Stimulated activated naive B cell treated with anti-CD40 and anti-IgM and Interleukin-4, amounts not matched to agents 10 μg/mL and 1 μg/mL and 100 μg/mL, for 72 hours (primary cell): ENCODE data around the gene TTC21A.
A peak's percentile ranks its signal among the peaks of the same experiment; 100 is the strongest.

Source experiments
- ATAC-seq, 2 donors: fragments of 150-1000 bp; cut with Tn5 transposase; replicated peaks; 2 replicates each; pipeline ENCODE4 v1.10.0; 2021; ENCODE audit warnings: moderate library complexity in 1 of 2
- DNase-seq: peaks from one replicate; pipeline ENCODE4 v3.0.0; 2021
- H3K27ac Mint-ChIP-seq: one replicate; pipeline ENCODE4 v1.8.0; 2022; ENCODE audit warnings: mild to moderate bottlenecking, mixed read lengths
- H3K27me3 Mint-ChIP-seq, 2 donors: one replicate each; pipeline ENCODE4 v1.8.0; 2022; ENCODE audit warnings: mixed read lengths in 2 of 2
- H3K36me3 Mint-ChIP-seq, 2 donors: one replicate each; pipeline ENCODE4 v1.8.0; 2022; ENCODE audit warnings: mixed read lengths in 2 of 2, mild to moderate bottlenecking in 1 of 2
- H3K4me1 Mint-ChIP-seq, 2 donors: one replicate each; pipeline ENCODE4 v1.8.0; 2022; ENCODE audit warnings: mixed read lengths in 2 of 2, mild to moderate bottlenecking in 1 of 2
- H3K4me3 Mint-ChIP-seq, 2 donors: one replicate each; pipeline ENCODE4 v1.8.0; 2022; ENCODE audit warnings: mild to moderate bottlenecking in 2 of 2, mixed read lengths in 2 of 2, moderate library complexity in 1 of 2
- H3K9me3 Mint-ChIP-seq, 2 donors: one replicate each; pipeline ENCODE4 v1.8.0; 2022; ENCODE audit warnings: mixed read lengths in 2 of 2, mild to moderate bottlenecking in 1 of 2

The TTC21A gene

GRCh38 chr3:39150148-39150802 lies 42.8 kb downstream of the TTC21A start:
- Mint-ChIP-seq H3K27ac (peak overlapping the region; percentile 98), H3K4me1 (peaks cover 69 to 78% of the 10 kb centered on the region in 2 donors), H3K27me3 (no peaks in the 10 kb centered on the region), H3K9me3 (no peaks in the 10 kb centered on the region), H3K36me3 (peaks cover 39 to 64% of the 10 kb centered on the region in 2 donors), H3K4me3 (peak overlapping the region; percentile 96 to 97)
- no peak for ATAC-seq
- no peak for DNase-seq

- peaks cover 67 to 74% of the 10 kb centered on the region in 2 donors for H3K4me1 Mint-ChIP-seq
- no peak for ATAC-seq
- H3K27me3 Mint-ChIP-seq = no peaks in the 10 kb centered on the region
- H3K27ac Mint-ChIP-seq = peak overlapping the region; percentile 98
- H3K4me3 Mint-ChIP-seq = peak overlapping the region; percentile 96 to 97
- no peak for DNase-seq
- peaks cover 36 to 60% of the 10 kb centered on the region in 2 donors for H3K36me3 Mint-ChIP-seq
- H3K9me3 Mint-ChIP-seq = no peaks in the 10 kb centered on the region
Observed at GRCh38 chr3:39150803-39151631, 43.5 kb downstream of the TTC21A start.

GRCh38 chr3:39153977-39154279 lies 46.4 kb downstream of the TTC21A start:
- Mint-ChIP-seq H3K36me3 (peaks cover 19 to 31% of the 10 kb centered on the region in 2 donors), H3K27ac (peak overlapping the region; percentile 96), H3K4me1 (peaks cover 38 to 45% of the 10 kb centered on the region in 2 donors)

GRCh38 chr3:39154280-39155021 lies 47.0 kb downstream of the TTC21A start:
- H3K4me3 Mint-ChIP-seq = peak overlapping the region; percentile 78 to 96

More at GRCh38 chr3:39153977-39154279, 46.4 kb downstream of the TTC21A start:
- Mint-ChIP-seq H3K9me3 (no peaks in the 10 kb centered on the region), H3K4me3 (peak overlapping the region; percentile 78 to 96), H3K27me3 (no peaks in the 10 kb centered on the region)
- no peak for ATAC-seq
- DNase-seq = no peak

GRCh38 chr3:39156421-39156820 lies 48.9 kb downstream of the TTC21A start:
- no peak overlapping the region for H3K4me3 Mint-ChIP-seq
- peaks cover 13 to 20% of the 10 kb centered on the region in 2 donors for H3K4me1 Mint-ChIP-seq
- H3K9me3 Mint-ChIP-seq = no peaks in the 10 kb centered on the region
- ATAC-seq (no peak), DNase-seq (no peak)
- H3K36me3 Mint-ChIP-seq = peaks cover 12 to 14% of the 10 kb centered on the region in 2 donors
- no peaks in the 10 kb centered on the region for H3K27me3 Mint-ChIP-seq
- no peak overlapping the region for H3K27ac Mint-ChIP-seq

More at GRCh38 chr3:39154280-39155021, 47.0 kb downstream of the TTC21A start:
- peak overlapping the region; percentile 96 for H3K27ac Mint-ChIP-seq
- peaks cover 16 to 30% of the 10 kb centered on the region in 2 donors for H3K36me3 Mint-ChIP-seq
- no peaks in the 10 kb centered on the region for H3K27me3 Mint-ChIP-seq
- H3K9me3 Mint-ChIP-seq = no peaks in the 10 kb centered on the region
- no peak for ATAC-seq
- peaks cover 33 to 40% of the 10 kb centered on the region in 2 donors for H3K4me1 Mint-ChIP-seq
- no peak for DNase-seq

- Mint-ChIP-seq H3K4me1 (peaks cover 7 to 11% of the 10 kb centered on the region in 2 donors), H3K9me3 (no peaks in the 10 kb centered on the region), H3K4me3 (no peak overlapping the region), H3K36me3 (peaks cover 4 to 8% of the 10 kb centered on the region in 2 donors), H3K27me3 (no peaks in the 10 kb centered on the region), H3K27ac (no peak overlapping the region)
- ATAC-seq (no peak), DNase-seq (no peak)
Observed at GRCh38 chr3:39157359-39157758, 49.9 kb downstream of the TTC21A start.

- Mint-ChIP-seq H3K9me3 (peaks cover 0 to under 1% of the 10 kb centered on the region in 2 donors), H3K4me3 (no peak overlapping the region), H3K27ac (no peak overlapping the region), H3K4me1 (peaks cover 4 to 7% of the 10 kb centered on the region in 2 donors), H3K27me3 (no peaks in the 10 kb centered on the region), H3K36me3 (peaks cover under 1 to 4% of the 10 kb centered on the region in 2 donors)
- ATAC-seq (no peak), DNase-seq (no peak)
Observed at GRCh38 chr3:39158148-39158715, 50.8 kb downstream of the TTC21A start.

- DNase-seq = no peak
- no peak overlapping the region for H3K4me3 Mint-ChIP-seq
- peaks cover 0 to 2% of the 10 kb centered on the region in 2 donors for H3K4me1 Mint-ChIP-seq
- no peak for ATAC-seq
- peaks cover 0 to 3% of the 10 kb centered on the region in 2 donors for H3K36me3 Mint-ChIP-seq
- no peak overlapping the region for H3K27ac Mint-ChIP-seq
- peaks cover 0 to 2% of the 10 kb centered on the region in 2 donors for H3K9me3 Mint-ChIP-seq
- H3K27me3 Mint-ChIP-seq = no peaks in the 10 kb centered on the region
Observed at GRCh38 chr3:39164414-39164813, 56.9 kb downstream of the TTC21A start.

GRCh38 chr3:39165518-39165917 lies 58.0 kb downstream of the TTC21A start:
- peaks cover 0 to 2% of the 10 kb centered on the region in 2 donors for H3K9me3 Mint-ChIP-seq
- H3K36me3 Mint-ChIP-seq = peaks cover 0 to 3% of the 10 kb centered on the region in 2 donors
- no peak overlapping the region for H3K27ac Mint-ChIP-seq
- no peaks in the 10 kb centered on the region for H3K27me3 Mint-ChIP-seq
- DNase-seq = no peak
- H3K4me3 Mint-ChIP-seq = no peak overlapping the region
- H3K4me1 Mint-ChIP-seq = peaks cover 0 to 3% of the 10 kb centered on the region in 2 donors
- no peak for ATAC-seq

- H3K27ac Mint-ChIP-seq = no peak overlapping the region
Observed at GRCh38 chr3:39166134-39166710, 58.7 kb downstream of the TTC21A start.

GRCh38 chr3:39166932-39167532 lies 59.6 kb downstream of the TTC21A start:
- H3K4me3 Mint-ChIP-seq = no peak overlapping the region
- peaks cover 0 to 3% of the 10 kb centered on the region in 2 donors for H3K36me3 Mint-ChIP-seq
- no peak for DNase-seq
- no peak for ATAC-seq
- H3K4me1 Mint-ChIP-seq = peaks cover 0 to 3% of the 10 kb centered on the region in 2 donors
- H3K27me3 Mint-ChIP-seq = no peaks in the 10 kb centered on the region
- H3K9me3 Mint-ChIP-seq = peaks cover 0 to 2% of the 10 kb centered on the region in 2 donors
- no peak overlapping the region for H3K27ac Mint-ChIP-seq

More at GRCh38 chr3:39166134-39166710, 58.7 kb downstream of the TTC21A start:
- ATAC-seq (no peak), DNase-seq (no peak)
- Mint-ChIP-seq H3K36me3 (peaks cover 0 to 3% of the 10 kb centered on the region in 2 donors), H3K9me3 (peaks cover 0 to 2% of the 10 kb centered on the region in 2 donors), H3K27me3 (no peaks in the 10 kb centered on the region), H3K4me1 (peaks cover 0 to 3% of the 10 kb centered on the region in 2 donors), H3K4me3 (no peak overlapping the region)

GRCh38 chr3:39168156-39168780 lies 60.8 kb downstream of the TTC21A start:
- Mint-ChIP-seq H3K36me3 (peaks cover 0 to 2% of the 10 kb centered on the region in 2 donors), H3K27ac (no peak overlapping the region), H3K4me3 (no peak overlapping the region), H3K27me3 (no peaks in the 10 kb centered on the region), H3K4me1 (peaks cover 0 to 3% of the 10 kb centered on the region in 2 donors), H3K9me3 (peaks cover 0 to under 1% of the 10 kb centered on the region in 2 donors)
- ATAC-seq (no peak), DNase-seq (no peak)

GRCh38 chr3:39169712-39170111 lies 62.2 kb downstream of the TTC21A start:
- Mint-ChIP-seq H3K27me3 (no peaks in the 10 kb centered on the region), H3K27ac (no peak overlapping the region), H3K9me3 (no peaks in the 10 kb centered on the region), H3K4me1 (peaks cover 0 to 2% of the 10 kb centered on the region in 2 donors), H3K4me3 (no peak overlapping the region), H3K36me3 (no peaks in the 10 kb centered on the region)
- DNase-seq (no peak), ATAC-seq (no peak)
